ENCODE results near the gene SLC25A48. TPM values are rescaled to one million over a fixed set of nuclear protein-coding genes. Genes with fewer than 3 reads are reported as not detected.

The SLC25A48 gene
- total RNA-seq, 2 experiments from 2014 or later: not detected

- Mint-ChIP-seq H3K4me3 (no peak overlapping the region), H3K27ac (no peak overlapping the region), H3K36me3 (ENCODE audit: low read depth) (no peaks in the 10 kb centered on the region), H3K27me3 (peaks cover 7% of the 10 kb centered on the region), H3K4me1 (ENCODE audit: low read depth) (no peaks in the 10 kb centered on the region), H3K9me3 (no peaks in the 10 kb centered on the region)
- no peaks in the 10 kb centered on the region for H3K9me3 ChIP-seq (ENCODE audit: control insufficient read depth in 1 of 2, insufficient read depth in 1 of 2, low read length in 2 of 2)
- ATAC-seq (ENCODE audit: poor library complexity) (no peak), DNase-seq (no peak)
- ChIA-PET POLR2A (no interaction called here), CTCF (no interaction called here)
- H3K27ac ChIP-seq (ENCODE audit: low read depth in 1 of 2, low read length in 2 of 2): no peak overlapping the region
- H3K4me1 ChIP-seq (ENCODE audit: insufficient read depth, low read length): no peaks in the 10 kb centered on the region
- intact Hi-C loops (cut with DNase I, micrococcal nuclease): no loop called here
- no peak overlapping the region for H3K4me3 ChIP-seq (ENCODE audit: low read length)
- no peaks in the 10 kb centered on the region for H3K36me3 ChIP-seq (ENCODE audit: insufficient read depth, low read length)
- no peaks in the 10 kb centered on the region for H3K27me3 ChIP-seq (ENCODE audit: control insufficient read depth in 1 of 2, insufficient read depth in 2 of 2, low read length in 2 of 2)
- TF ChIP-seq CTCF (IDR thresholded peaks at IDR 0.05): no peak
These were observed 35.5 kb downstream of the SLC25A48 start for GRCh38 chr5:135869935-135870334.

GRCh38 chr5:135871268-135871915, 36.9 kb downstream of the SLC25A48 start:
- Mint-ChIP-seq H3K27me3 (peaks cover 7% of the 10 kb centered on the region), H3K27ac (no peak overlapping the region), H3K4me3 (no peak overlapping the region), H3K36me3 (ENCODE audit: low read depth) (no peaks in the 10 kb centered on the region), H3K9me3 (no peaks in the 10 kb centered on the region), H3K4me1 (ENCODE audit: low read depth) (no peaks in the 10 kb centered on the region)
- no peak for TF ChIP-seq CTCF (IDR thresholded peaks at IDR 0.05)
- no peak for ATAC-seq (ENCODE audit: poor library complexity)
- Histone ChIP-seq H3K4me3 (ENCODE audit: low read length) (no peak overlapping the region), H3K4me1 (ENCODE audit: insufficient read depth, low read length) (no peaks in the 10 kb centered on the region), H3K27me3 (ENCODE audit: control insufficient read depth in 1 of 2, insufficient read depth in 2 of 2, low read length in 2 of 2) (no peaks in the 10 kb centered on the region), H3K27ac (ENCODE audit: low read depth in 1 of 2, low read length in 2 of 2) (no peak overlapping the region), H3K36me3 (ENCODE audit: insufficient read depth, low read length) (no peaks in the 10 kb centered on the region), H3K9me3 (ENCODE audit: control insufficient read depth in 1 of 2, insufficient read depth in 1 of 2, low read length in 2 of 2) (no peaks in the 10 kb centered on the region)
- POLR2A ChIA-PET: no interaction called here
- CTCF ChIA-PET: no interaction called here
- DNase-seq: no peak
- intact Hi-C loops (cut with DNase I, micrococcal nuclease): no loop called here

DNA sequence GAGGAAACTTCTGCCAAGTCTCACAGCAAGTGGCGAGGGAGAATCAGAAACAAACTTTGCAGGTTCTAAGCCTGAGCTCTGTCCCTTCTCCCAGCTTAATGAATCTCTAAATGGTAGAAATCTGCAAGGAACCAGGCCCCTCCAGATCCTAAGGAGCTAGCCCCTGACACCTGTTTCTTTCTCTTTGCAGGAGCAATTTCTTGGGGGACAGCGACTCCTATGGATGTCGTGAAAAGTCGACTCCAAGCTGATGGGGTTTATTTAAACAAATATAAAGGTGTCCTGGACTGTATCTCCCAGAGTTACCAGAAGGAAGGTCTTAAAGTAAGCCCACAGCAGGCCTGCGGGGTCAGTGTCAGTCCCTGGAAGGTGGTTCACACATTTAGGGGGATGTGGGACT, 39.4 kb downstream of the SLC25A48 start:
- Mint-ChIP-seq H3K27me3 (peaks cover 16% of the 10 kb centered on the region), H3K27ac (no peak overlapping the region), H3K4me1 (ENCODE audit: low read depth) (no peaks in the 10 kb centered on the region), H3K9me3 (no peaks in the 10 kb centered on the region), H3K36me3 (ENCODE audit: low read depth) (no peaks in the 10 kb centered on the region), H3K4me3 (no peak overlapping the region)
- intact Hi-C loops (cut with DNase I, micrococcal nuclease): no loop called here
- no peak for TF ChIP-seq CTCF (IDR thresholded peaks at IDR 0.05)
- H3K9me3 ChIP-seq (ENCODE audit: control insufficient read depth in 1 of 2, insufficient read depth in 1 of 2, low read length in 2 of 2): no peaks in the 10 kb centered on the region
- no peak overlapping the region for H3K27ac ChIP-seq (ENCODE audit: low read depth in 1 of 2, low read length in 2 of 2)
- ChIA-PET POLR2A (no interaction called here), CTCF (no interaction called here)
- H3K36me3 ChIP-seq (ENCODE audit: insufficient read depth, low read length): no peaks in the 10 kb centered on the region
- H3K4me1 ChIP-seq (ENCODE audit: insufficient read depth, low read length): no peaks in the 10 kb centered on the region
- H3K27me3 ChIP-seq (ENCODE audit: control insufficient read depth in 1 of 2, insufficient read depth in 2 of 2, low read length in 2 of 2): peaks cover 0 to 2% of the 10 kb centered on the region in 2 experiments
- no peak overlapping the region for H3K4me3 ChIP-seq (ENCODE audit: low read length)
- DNase-seq (no peak), ATAC-seq (ENCODE audit: poor library complexity) (no peak)
